Suprapubic skin (tissue), 4 donors: ENCODE data around the gene HOXC10. TPM values are rescaled to one million over a fixed set of nuclear protein-coding genes. Genes with fewer than 3 reads are reported as not detected.
A peak's percentile ranks its signal among the peaks of the same experiment; 100 is the strongest.

ENCODE experiments used
- DNase-seq, 2 donors: peaks; one replicate each; pipeline ENCODE4 v3.0.0-alpha.2; 2019; ENCODE audit warnings: low spot score in 2 of 2
- H3K27ac ChIP-seq: fragments of 200-600 bp; sonication (generic); one replicate; pipeline ENCODE4 v1.5.1; 2019
- H3K27me3 ChIP-seq: fragments of 200-600 bp; sonication (generic); one replicate; pipeline ENCODE4 v1.5.1; 2019
- H3K36me3 ChIP-seq: fragments of 200-600 bp; sonication (generic); one replicate; pipeline ENCODE4 v1.5.1; 2019
- H3K4me1 ChIP-seq: fragments of 200-600 bp; sonication (generic); one replicate; pipeline ENCODE4 v1.5.1; 2019
- H3K4me3 ChIP-seq: fragments of 200-600 bp; sonication (generic); one replicate; pipeline ENCODE4 v1.5.1; 2019; ENCODE audit warnings: mild to moderate bottlenecking
- H3K9me3 ChIP-seq: fragments of 200-600 bp; sonication (generic); one replicate; pipeline ENCODE4 v1.5.1; 2019
- EP300 ChIP-seq: sonication (generic); formaldehyde crosslinking; IDR thresholded peaks from one replicate; pipeline ENCODE4 v1.6.1; 2017; ENCODE audit warnings: antibody characterized with exemption
- POLR2A ChIP-seq, 2 donors: fragments of 450-650 bp; IDR thresholded peaks; one replicate each; pipeline ENCODE4 v1.6.1; 2017; ENCODE audit warnings: antibody characterized with exemption in 2 of 2, mild to moderate bottlenecking in 2 of 2, moderate library complexity in 2 of 2
- POLR2AphosphoS5 ChIP-seq, 3 donors: sonication (generic); formaldehyde crosslinking; IDR thresholded peaks; one replicate each; pipeline ENCODE4 v1.6.1; 2017; ENCODE audit warnings: antibody characterized with exemption in 3 of 3
- WGBS: methylation state at CpG from one replicate; pipeline ENCODE4 v1.1.5; 2018; 5-methylcytosine and 5-hydroxymethylcytosine counted together
- total RNA-seq, 4 donors: library from RNA; depleted of rRNA; stranded (reverse); fragments of >200 nt; gene quantifications; one replicate each; pipeline ENCODE4 v1.1.0, GENCODE V29; 2016
- TF ChIP-seq, protein P1 (sequence below), 2 donors: fragments of 200-600 bp in 1 of 2; fragments of 450-650 bp in 1 of 2; sonication (generic) in 1 of 2; IDR thresholded peaks; one replicate each; pipeline ENCODE4 v1.5.1; 2016 to 2019; ENCODE audit warnings: antibody characterized with exemption in 2 of 2, mild to moderate bottlenecking in 1 of 2, moderate library complexity in 1 of 2

HOXC10 gene
- total RNA-seq, 4 donors from 2014 or later: 8.8 to 24.7 (median 13.3) TPM

DNA sequence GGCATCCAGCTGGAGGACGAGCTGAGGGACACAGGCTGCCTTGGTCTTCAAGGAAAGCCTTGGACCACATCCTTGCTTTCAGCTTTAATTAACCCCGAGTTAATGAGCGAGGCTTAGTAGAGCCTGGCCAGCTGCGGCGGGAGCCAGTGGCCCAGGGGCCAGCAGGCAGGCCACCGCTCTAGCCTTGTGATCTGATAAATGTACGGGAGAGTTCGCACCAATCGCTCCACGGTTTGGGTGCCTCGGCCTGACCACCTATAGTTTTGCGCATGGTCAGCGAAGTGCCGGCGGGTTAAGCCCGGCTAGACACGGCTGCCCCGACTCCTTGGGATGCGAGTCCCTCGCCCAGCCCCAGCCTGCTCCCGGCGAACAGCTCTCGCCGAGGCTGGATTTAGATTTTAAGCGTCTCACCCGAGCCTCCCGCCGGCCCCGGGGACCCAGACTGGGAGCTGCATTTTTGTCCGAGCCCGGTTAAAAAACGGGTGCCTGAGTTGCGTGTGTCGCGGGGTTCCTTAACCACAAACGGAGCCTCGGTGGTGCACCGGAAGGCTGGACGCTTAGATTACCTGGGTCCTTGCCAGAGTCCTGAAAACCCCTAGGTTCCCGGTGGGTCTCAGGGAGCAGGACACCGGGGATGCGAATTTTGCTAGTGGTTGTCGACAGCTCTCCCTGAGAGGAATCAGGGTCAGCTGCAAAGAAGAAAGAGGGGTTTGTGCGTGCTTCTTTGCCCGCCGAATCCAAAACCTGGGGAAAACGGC lies 33.2 kb upstream of the HOXC10 start:
- no peaks in the 10 kb centered on the region for H3K36me3 ChIP-seq
- H3K27ac ChIP-seq: no peak overlapping the region
- 34% methylated on average over 24 of the region's 47 CpGs for WGBS
- peaks cover 57% of the 10 kb centered on the region for H3K4me1 ChIP-seq
- H3K9me3 ChIP-seq: no peaks in the 10 kb centered on the region
- TF ChIP-seq POLR2A (IDR thresholded peaks at IDR 0.05) (no peak), POLR2AphosphoS5 (IDR thresholded peaks at IDR 0.05) (no peak)
- no peak overlapping the region for H3K4me3 ChIP-seq
- no peak for DNase-seq
- peaks cover 100% of the 10 kb centered on the region for H3K27me3 ChIP-seq

DNA sequence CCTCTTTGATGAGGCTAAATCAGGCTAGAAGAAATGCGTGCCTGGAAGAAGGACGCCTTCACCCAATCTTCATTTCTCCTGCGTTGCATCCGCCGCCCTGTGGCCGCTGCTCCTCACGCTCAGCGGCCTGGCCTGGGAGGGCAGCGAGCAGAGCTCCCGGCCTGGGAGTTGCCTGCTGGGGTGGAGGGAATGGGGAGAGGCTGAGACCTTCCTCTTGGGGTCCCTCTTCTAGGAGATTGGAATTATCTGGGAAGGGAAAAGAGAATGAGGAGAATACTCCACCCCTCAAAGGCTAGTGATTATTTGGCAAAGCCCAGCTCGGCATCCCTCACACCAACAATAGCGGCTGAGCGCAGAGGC lies 32.6 kb upstream of the HOXC10 start:
- 44% methylated on average over 13 of the region's 13 CpGs for WGBS
- H3K9me3 ChIP-seq: no peaks in the 10 kb centered on the region
- H3K4me3 ChIP-seq: no peak overlapping the region
- H3K27ac ChIP-seq: no peak overlapping the region
- TF ChIP-seq POLR2A (IDR thresholded peaks at IDR 0.05) (no peak), EP300 (no peak), POLR2AphosphoS5 (IDR thresholded peaks at IDR 0.05) (no peak)
- TF ChIP-seq, protein P1, sequence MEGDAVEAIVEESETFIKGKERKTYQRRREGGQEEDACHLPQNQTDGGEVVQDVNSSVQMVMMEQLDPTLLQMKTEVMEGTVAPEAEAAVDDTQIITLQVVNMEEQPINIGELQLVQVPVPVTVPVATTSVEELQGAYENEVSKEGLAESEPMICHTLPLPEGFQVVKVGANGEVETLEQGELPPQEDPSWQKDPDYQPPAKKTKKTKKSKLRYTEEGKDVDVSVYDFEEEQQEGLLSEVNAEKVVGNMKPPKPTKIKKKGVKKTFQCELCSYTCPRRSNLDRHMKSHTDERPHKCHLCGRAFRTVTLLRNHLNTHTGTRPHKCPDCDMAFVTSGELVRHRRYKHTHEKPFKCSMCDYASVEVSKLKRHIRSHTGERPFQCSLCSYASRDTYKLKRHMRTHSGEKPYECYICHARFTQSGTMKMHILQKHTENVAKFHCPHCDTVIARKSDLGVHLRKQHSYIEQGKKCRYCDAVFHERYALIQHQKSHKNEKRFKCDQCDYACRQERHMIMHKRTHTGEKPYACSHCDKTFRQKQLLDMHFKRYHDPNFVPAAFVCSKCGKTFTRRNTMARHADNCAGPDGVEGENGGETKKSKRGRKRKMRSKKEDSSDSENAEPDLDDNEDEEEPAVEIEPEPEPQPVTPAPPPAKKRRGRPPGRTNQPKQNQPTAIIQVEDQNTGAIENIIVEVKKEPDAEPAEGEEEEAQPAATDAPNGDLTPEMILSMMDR (IDR thresholded peaks at IDR 0.05): no peak
- no peaks in the 10 kb centered on the region for H3K36me3 ChIP-seq
- H3K4me1 ChIP-seq: peaks cover 62% of the 10 kb centered on the region
- DNase-seq: no peak
- H3K27me3 ChIP-seq: peaks cover 100% of the 10 kb centered on the region

DNA sequence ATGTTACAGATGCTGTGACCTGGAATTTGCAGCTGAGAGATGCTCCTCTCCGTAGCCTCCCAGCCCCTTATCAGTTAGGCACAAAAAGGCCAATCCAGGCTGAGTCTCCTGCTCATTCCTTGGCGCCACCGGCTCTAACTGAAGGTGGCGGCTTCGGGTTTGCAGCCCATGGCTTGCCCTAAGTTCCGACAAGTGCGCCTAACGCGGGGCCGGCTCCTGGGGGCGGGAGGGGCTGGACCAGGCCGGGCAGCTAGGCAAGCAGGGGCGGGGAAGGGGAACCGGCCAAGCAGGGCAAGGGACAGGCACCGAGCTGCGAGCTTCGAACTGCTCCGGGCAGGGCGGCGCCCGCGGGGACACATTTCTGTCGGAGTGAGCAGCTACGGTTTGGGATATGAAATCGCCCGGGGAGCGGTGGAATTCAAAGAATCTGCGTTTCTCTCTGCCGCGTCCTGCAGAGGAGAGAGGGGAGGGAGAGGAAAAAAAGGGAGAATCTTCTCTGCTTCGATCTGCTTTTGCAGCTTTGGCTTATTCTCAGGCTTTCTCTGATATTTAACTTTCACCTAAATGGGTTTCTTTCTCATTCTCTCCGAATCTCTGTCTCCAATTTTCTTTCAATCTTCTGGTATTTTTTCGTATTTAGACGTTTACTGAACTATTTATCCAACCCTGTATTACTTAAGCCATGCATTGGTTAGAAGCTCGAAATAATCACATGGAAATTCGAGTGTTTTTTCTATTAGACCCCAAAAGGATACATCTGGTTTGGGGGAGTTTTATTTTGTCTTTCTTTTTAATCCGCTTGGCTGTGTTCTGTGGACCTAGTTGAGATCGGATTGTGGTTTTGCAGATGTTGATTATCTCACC lies 31.8 kb upstream of the HOXC10 start:
- no peak for TF ChIP-seq POLR2AphosphoS5 (IDR thresholded peaks at IDR 0.05)
- TF ChIP-seq, protein P1 (IDR thresholded peaks at IDR 0.05): no peak
- no peak for TF ChIP-seq POLR2A (IDR thresholded peaks at IDR 0.05)
- Histone ChIP-seq H3K36me3 (no peaks in the 10 kb centered on the region), H3K27me3 (peaks cover 100% of the 10 kb centered on the region), H3K27ac (no peak overlapping the region), H3K4me1 (peaks cover 63% of the 10 kb centered on the region), H3K9me3 (no peaks in the 10 kb centered on the region), H3K4me3 (no peak overlapping the region)
- DNase-seq: peak in 1 of 2 donors; percentile 78
- 13% methylated on average over 35 of the region's 38 CpGs for WGBS

DNA sequence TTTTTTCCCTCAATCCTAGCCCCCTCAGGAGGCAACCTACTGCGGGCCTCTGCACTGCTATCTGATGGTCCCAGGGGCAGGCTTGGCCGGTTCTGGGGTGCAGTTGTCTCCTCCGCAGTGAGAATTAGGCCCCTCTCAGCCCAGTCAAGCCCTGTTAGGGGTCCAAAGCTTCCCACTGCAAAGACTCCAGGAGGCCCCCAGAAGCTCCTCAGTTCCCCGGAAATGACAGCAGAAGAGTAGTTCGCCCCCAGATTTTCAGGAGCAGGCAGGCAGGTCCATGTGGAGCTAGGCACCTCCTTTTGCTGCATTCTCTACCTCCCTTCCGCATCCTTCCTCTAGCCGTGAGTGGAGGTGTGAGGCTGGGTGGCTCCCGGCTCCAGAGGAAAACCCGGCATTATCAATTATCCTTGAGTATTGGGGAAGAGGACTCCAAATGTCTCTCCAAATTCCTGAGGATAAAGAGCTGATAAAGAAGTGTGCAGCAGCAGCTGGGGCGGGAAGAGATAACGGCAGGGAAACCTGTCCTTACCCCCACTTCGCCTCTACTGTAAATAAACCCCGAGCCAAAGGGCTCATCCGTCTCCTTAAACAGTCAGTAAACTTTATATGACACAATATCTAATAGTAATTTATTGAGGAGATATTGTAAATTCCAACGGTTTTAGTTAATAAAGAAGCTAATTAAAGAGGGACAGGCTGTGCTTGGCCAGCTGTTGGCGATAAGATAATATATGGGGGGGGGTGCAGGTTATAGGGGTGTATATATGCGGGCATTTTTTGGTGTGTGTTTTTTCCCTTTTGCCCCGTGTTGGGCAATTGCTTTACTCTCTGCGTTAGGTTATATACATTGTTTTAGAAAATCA lies 30.9 kb upstream of the HOXC10 start:
- Histone ChIP-seq H3K4me1 (peaks cover 63% of the 10 kb centered on the region), H3K9me3 (no peaks in the 10 kb centered on the region), H3K36me3 (no peaks in the 10 kb centered on the region), H3K4me3 (peak overlapping the region; percentile 48), H3K27ac (no peak overlapping the region), H3K27me3 (peaks cover 99% of the 10 kb centered on the region)
- TF ChIP-seq EP300: no peak
- TF ChIP-seq POLR2A (IDR thresholded peaks at IDR 0.05): no peak
- TF ChIP-seq POLR2AphosphoS5 (IDR thresholded peaks at IDR 0.05): no peak
- TF ChIP-seq, protein P1 (IDR thresholded peaks at IDR 0.05): no peak
- DNase-seq: no peak
- WGBS: 25% methylated on average over 18 of the region's 19 CpGs

DNA sequence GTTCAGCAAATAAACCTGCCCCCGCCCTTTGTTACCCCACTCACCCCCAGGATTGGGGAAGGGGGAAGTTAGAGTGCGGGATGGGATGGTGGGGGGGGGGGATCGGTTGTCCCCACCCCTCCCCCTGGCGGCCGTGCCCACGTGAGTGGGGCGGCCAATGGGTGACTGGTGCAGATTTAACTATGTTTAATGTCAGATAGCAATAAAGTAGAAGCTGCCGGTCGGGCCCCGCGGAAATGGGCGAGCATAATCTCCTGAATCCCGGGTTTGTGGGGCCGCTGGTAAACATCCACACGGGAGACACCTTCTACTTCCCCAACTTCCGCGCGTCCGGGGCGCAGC lies 30.3 kb upstream of the HOXC10 start, which contains the start of gene HOXC12:
HOXC12 (plus strand) TSS at position 210 of the 342 bp plus-strand sequence; CDS start at position 237, 27 bp downstream.
- peaks cover 99% of the 10 kb centered on the region for H3K27me3 ChIP-seq
- 5% methylated on average over 8 of the region's 20 CpGs for WGBS
- H3K4me1 ChIP-seq: peaks cover 63% of the 10 kb centered on the region
- no peaks in the 10 kb centered on the region for H3K9me3 ChIP-seq
- H3K36me3 ChIP-seq: no peaks in the 10 kb centered on the region
- H3K27ac ChIP-seq: peak within 1 kb of the TSS; percentile 66
- TF ChIP-seq POLR2AphosphoS5 (IDR thresholded peaks at IDR 0.05) (no peak), POLR2A (IDR thresholded peaks at IDR 0.05) (no peak), EP300 (no peak)
- TF ChIP-seq, protein P1 (IDR thresholded peaks at IDR 0.05): no peak
- DNase-seq: no peak
- H3K4me3 ChIP-seq: peak within 1 kb of the TSS; percentile 48
